ENCODE measurements around the gene GLOD5. TPM values are rescaled to one million over a fixed set of nuclear protein-coding genes. Genes with fewer than 3 reads are reported as not detected.

GLOD5 gene
- total and polyA plus RNA-seq, 11 donors, result not detected

DNA sequence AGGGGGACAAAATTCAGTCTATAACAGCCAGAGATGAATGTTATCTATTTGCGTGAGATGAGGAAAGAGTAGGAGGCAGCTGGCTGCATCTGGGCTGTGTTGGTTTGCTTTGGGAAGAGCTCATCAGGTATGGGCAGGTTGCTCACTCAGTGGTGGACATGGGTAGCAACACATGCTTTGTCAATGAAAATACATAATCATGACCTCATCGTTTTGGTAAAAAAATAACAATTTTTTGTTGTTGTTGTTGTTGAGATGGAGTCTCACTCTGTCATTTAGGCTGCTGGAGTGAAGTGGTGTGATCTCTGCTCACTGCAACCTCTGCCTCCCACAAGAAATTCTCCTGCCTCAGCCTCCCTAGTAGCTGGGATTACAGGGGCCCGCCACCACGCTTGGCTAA is 16.3 kb upstream of the GLOD5 start:
- 73 to 89% (median 81%) methylated on average over 4 of the region's 4 CpGs for WGBS, 4 donors
- no peak for ATAC-seq

DNA sequence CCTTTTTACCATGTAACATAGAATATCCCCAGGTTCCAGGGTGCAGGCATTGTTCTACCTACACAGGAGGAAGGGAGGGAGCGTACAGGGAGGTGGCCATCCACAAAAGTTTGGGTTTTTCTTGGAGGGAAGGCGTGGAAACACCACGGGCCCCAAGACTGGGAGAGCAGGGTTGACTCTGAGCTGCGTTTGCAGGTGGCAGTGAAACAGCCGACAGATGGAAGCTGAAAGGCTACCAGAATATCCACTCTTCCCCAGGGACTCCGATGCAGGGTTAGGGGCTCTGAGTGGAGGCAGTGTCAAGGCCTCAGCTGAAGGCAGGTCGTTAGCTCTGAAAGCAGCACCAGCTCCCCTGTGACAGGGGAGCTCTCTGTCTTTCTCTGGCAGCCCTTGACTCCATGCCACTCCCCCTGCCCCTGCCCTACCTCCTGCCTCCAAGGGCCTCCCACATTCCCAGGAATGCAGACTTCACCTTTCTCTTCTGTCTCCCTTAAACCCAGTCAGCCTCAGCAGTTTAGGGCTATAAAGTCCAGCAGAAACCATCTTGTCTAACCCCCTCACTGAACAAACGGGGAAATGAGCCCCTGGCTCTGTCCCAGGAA is 14.0 kb upstream of the GLOD5 start:
- DNase-seq (no peak), ATAC-seq (no peak)
- H3K27me3 ChIP-seq, result no peaks in the 10 kb centered on the region
- no peaks in the 10 kb centered on the region for H3K9me3 ChIP-seq
- H3K4me3 ChIP-seq, result no peak overlapping the region
- TF ChIP-seq, protein P1, sequence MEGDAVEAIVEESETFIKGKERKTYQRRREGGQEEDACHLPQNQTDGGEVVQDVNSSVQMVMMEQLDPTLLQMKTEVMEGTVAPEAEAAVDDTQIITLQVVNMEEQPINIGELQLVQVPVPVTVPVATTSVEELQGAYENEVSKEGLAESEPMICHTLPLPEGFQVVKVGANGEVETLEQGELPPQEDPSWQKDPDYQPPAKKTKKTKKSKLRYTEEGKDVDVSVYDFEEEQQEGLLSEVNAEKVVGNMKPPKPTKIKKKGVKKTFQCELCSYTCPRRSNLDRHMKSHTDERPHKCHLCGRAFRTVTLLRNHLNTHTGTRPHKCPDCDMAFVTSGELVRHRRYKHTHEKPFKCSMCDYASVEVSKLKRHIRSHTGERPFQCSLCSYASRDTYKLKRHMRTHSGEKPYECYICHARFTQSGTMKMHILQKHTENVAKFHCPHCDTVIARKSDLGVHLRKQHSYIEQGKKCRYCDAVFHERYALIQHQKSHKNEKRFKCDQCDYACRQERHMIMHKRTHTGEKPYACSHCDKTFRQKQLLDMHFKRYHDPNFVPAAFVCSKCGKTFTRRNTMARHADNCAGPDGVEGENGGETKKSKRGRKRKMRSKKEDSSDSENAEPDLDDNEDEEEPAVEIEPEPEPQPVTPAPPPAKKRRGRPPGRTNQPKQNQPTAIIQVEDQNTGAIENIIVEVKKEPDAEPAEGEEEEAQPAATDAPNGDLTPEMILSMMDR (IDR thresholded peaks at IDR 0.05), result no peak
- TF ChIP-seq POLR2A (IDR thresholded peaks at IDR 0.05), result no peak
- WGBS, 4 donors, result 59 to 70% (median 64%) methylated on average over 8 of the region's 8 CpGs
- intact Hi-C loops (cut with DNase I), result loop anchor here in 2 of 10 donors (5.0 to 10.0 kb wide), 2 partner anchors 47 to 50 kb away; no protein-coding TSS in a partner anchor
- no peaks in the 10 kb centered on the region for H3K36me3 ChIP-seq
- no peak overlapping the region for H3K27ac ChIP-seq
- H3K4me1 ChIP-seq, result no peaks in the 10 kb centered on the region

More for the DNA sequence above, 16.3 kb upstream of the GLOD5 start:
- Histone ChIP-seq H3K4me1 (no peaks in the 10 kb centered on the region), H3K27me3 (no peaks in the 10 kb centered on the region), H3K27ac (no peak overlapping the region), H3K4me3 (no peak overlapping the region), H3K36me3 (no peaks in the 10 kb centered on the region), H3K9me3 (peaks cover 0 to 6% (median 0%) of the 10 kb centered on the region in 12 donors)
- DNase-seq, result no peak
- TF ChIP-seq POLR2A (IDR thresholded peaks at IDR 0.05), result no peak
- TF ChIP-seq, protein P1 (IDR thresholded peaks at IDR 0.05), result no peak
- intact Hi-C loops (cut with DNase I), result loop anchor here in 2 of 10 donors (5.0 to 10.0 kb wide), 2 partner anchors 50 to 52 kb away; no protein-coding TSS in a partner anchor

DNA sequence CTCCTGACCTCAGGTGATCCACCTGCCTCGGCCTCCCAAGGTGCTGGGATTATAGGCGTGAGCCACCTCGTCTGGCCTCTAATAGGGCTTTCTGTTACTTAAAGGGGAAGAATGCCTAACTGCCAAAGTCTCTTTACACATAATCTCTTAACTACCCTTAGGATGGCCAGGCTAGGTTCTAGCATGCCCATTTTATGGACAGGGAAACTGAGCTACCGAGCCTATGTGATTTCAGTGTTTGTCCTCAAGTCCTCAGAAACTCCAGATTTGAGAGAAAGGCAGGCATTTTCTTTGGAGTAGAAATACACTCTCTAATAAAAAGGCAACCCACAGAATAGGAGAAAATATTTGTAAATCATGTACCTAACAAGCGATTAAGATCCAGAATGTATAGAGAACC is 12.4 kb upstream of the GLOD5 start:
- ATAC-seq (no peak), DNase-seq (no peak)
- Histone ChIP-seq H3K27ac (no peak overlapping the region), H3K9me3 (no peaks in the 10 kb centered on the region), H3K4me1 (no peaks in the 10 kb centered on the region), H3K4me3 (no peak overlapping the region), H3K36me3 (no peaks in the 10 kb centered on the region), H3K27me3 (no peaks in the 10 kb centered on the region)
- intact Hi-C loops (cut with DNase I), result loop anchor here in 2 of 10 donors (5.0 to 10.0 kb wide), 2 partner anchors 46 to 48 kb away; no protein-coding TSS in a partner anchor
- TF ChIP-seq, protein P1 (IDR thresholded peaks at IDR 0.05), result no peak
- no peak for TF ChIP-seq POLR2A (IDR thresholded peaks at IDR 0.05)
- WGBS, 4 donors, result 79 to 88% (median 86%) methylated on average over 5 of the region's 5 CpGs

DNA sequence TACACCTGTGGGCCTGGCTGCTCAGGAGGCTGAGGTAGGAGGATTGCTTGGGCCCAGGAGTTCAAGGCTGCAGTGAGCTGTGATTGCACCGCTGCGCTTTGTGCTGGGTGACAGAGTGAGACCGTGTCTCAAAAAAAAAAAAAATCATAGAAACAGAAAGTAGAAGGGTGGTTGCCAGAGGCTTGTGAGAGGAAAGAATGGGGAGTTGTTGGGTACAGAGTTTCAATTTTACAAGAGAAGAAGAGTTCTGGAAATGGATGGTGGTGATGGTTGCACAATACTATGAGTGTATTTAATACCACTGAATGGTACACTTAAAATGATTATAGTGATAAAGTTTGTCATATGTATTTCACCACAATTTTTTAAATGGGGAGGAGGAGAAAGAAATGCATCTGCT is 10.2 kb upstream of the GLOD5 start:
- H3K4me1 ChIP-seq, result no peaks in the 10 kb centered on the region
- no peaks in the 10 kb centered on the region for H3K36me3 ChIP-seq
- ATAC-seq, result no peak
- no peak overlapping the region for H3K27ac ChIP-seq
- intact Hi-C loops (cut with DNase I), result no loop called here
- 78 to 91% (median 84%) methylated on average over 3 of the region's 3 CpGs for WGBS, 4 donors
- DNase-seq, result no peak
- H3K27me3 ChIP-seq, result no peaks in the 10 kb centered on the region
- no peak for TF ChIP-seq POLR2A (IDR thresholded peaks at IDR 0.05)
- TF ChIP-seq, protein P1 (IDR thresholded peaks at IDR 0.05), result no peak
- H3K4me3 ChIP-seq, result no peak overlapping the region
- H3K9me3 ChIP-seq, result no peaks in the 10 kb centered on the region
